H1 (cell line): ENCODE measurements around the gene ATP9B. TPM values are rescaled to one million over a fixed set of nuclear protein-coding genes. Genes with fewer than 3 reads are reported as not detected.

Experiments
- CTCF ChIA-PET: fragments of 300-600 bp; sonication (Branson Sonifier 250); formaldehyde crosslinking; loops from one replicate; lab custom pipeline; 2021; ENCODE audit not compliant: partially characterized antibody; lab: Charles Lee
- POLR2A ChIA-PET: fragments of 300-600 bp; sonication (Branson Sonifier 250); formaldehyde crosslinking; loops from one replicate; lab custom pipeline; 2021; ENCODE audit warnings: inconsistent platforms; ENCODE audit not compliant: partially characterized antibody; lab: Charles Lee
- DNase-seq, 2 experiments: peaks; one replicate each; pipeline versions ENCODE4 v3.0.0 to v3.0.0-alpha.2; 2010 to 2022; ENCODE audit warnings: low spot score in 2 of 2, low read depth in 1 of 2, mixed read lengths in 1 of 2
- FAIRE-seq: peaks from 2 replicates; lab custom pipeline; 2011; peaks lifted over from hg19 to GRCh38; lab: Jason Lieb, UNC
- H2AFZ ChIP-seq: 2 replicates; pipeline ENCODE4 v1.8.1; 2012; ENCODE audit warnings: low read length, inconsistent platforms
- H2AK5ac ChIP-seq: 2 replicates; pipeline ENCODE4 v1.6.1; 2013; ENCODE audit warnings: low read depth, low read length
- H2BK120ac ChIP-seq: replicated peaks from 2 replicates; pipeline ENCODE3; 2013; ENCODE audit warnings: low read depth, low read length, inconsistent platforms
- H2BK12ac ChIP-seq: 2 replicates; pipeline ENCODE4 v1.6.1; 2013; ENCODE audit warnings: low read depth, low read length
- H2BK15ac ChIP-seq: 2 replicates; pipeline ENCODE4 v1.6.1; 2013; ENCODE audit warnings: low read length
- H2BK20ac ChIP-seq: 2 replicates; pipeline ENCODE4 v1.6.1; 2013; ENCODE audit warnings: low read length
- H2BK5ac ChIP-seq: 2 replicates; pipeline ENCODE4 v1.6.1; 2013; ENCODE audit warnings: low read depth, low read length
- H3K14ac ChIP-seq: 2 replicates; pipeline ENCODE4 v1.6.1; 2013; ENCODE audit warnings: inconsistent platforms; ENCODE audit not compliant: insufficient read length
- H3K18ac ChIP-seq: 2 replicates; pipeline ENCODE4 v1.6.1; 2013; ENCODE audit warnings: low read length; ENCODE audit errors: extremely low read depth
- H3K23ac ChIP-seq: 2 replicates; pipeline ENCODE4 v1.6.1; 2013; ENCODE audit warnings: inconsistent platforms; ENCODE audit not compliant: insufficient read length
- H3K23me2 ChIP-seq: 2 replicates; pipeline ENCODE4 v1.6.1; 2013; ENCODE audit warnings: low read depth, low read length
- H3K27ac ChIP-seq: 2 replicates; pipeline ENCODE4 v1.6.1; 2011; ENCODE audit warnings: low read depth, low read length, inconsistent platforms
- H3K27me3 ChIP-seq, 4 experiments: replicated peaks in 1 of 4; 1 replicate in 1 of 4; 2 replicates in 3 of 4; pipeline versions ENCODE4 v1.6.1 to v1.8.1; 2011 to 2013; ENCODE audit warnings: low read length in 3 of 4, mild to moderate bottlenecking in 3 of 4, inconsistent platforms in 2 of 4, mixed read lengths in 2 of 4, moderate library complexity in 1 of 4; ENCODE audit not compliant: control insufficient read depth in 3 of 4, insufficient read depth in 3 of 4; ENCODE audit errors: extremely low read depth in 1 of 4
- H3K36me3 ChIP-seq, 4 experiments: 2 replicates each; pipeline versions ENCODE4 v1.6.1 to v1.8.1; 2011 to 2013; ENCODE audit warnings: mild to moderate bottlenecking in 4 of 4, low read length in 3 of 4, moderate library complexity in 2 of 4, control low read depth in 1 of 4, inconsistent platforms in 1 of 4; ENCODE audit not compliant: insufficient read depth in 4 of 4, control insufficient read depth in 2 of 4
- H3K4ac ChIP-seq: replicated peaks from 2 replicates; pipeline ENCODE3; 2013; ENCODE audit warnings: low read length, low read depth, mixed read lengths, inconsistent platforms; ENCODE audit not compliant: insufficient read length
- H3K4me1 ChIP-seq, 4 experiments: replicated peaks in 1 of 4; 1 replicate in 1 of 4; 2 replicates in 3 of 4; pipeline versions ENCODE4 v1.6.1 to v1.8.1; 2011 to 2013; ENCODE audit warnings: low read length in 3 of 4, inconsistent platforms in 2 of 4, mixed read lengths in 1 of 4; ENCODE audit not compliant: insufficient read depth in 4 of 4, control insufficient read depth in 3 of 4
- H3K4me2 ChIP-seq, 2 experiments: 2 replicates each; pipeline versions ENCODE4 v1.6.1 to v1.8.1; 2011 to 2013; ENCODE audit warnings: low read depth in 2 of 2, low read length in 2 of 2, control low read depth in 1 of 2, inconsistent platforms in 1 of 2, mild to moderate bottlenecking in 1 of 2; ENCODE audit not compliant: insufficient read depth in 1 of 2
- H3K4me3 ChIP-seq, 4 experiments: fragments of 200-600, 300-600 bp in 1 of 4; sonication (generic), shearing (Covaris generic), sonication (Bioruptor Twin) in 1 of 4; 2 replicates each; pipeline versions ENCODE4 v1.5.1 to v1.8.1; 2011 to 2016; ENCODE audit warnings: low read length in 4 of 4, low read depth in 3 of 4, control low read depth in 2 of 4, inconsistent platforms in 2 of 4, mild to moderate bottlenecking in 2 of 4, mixed read lengths in 1 of 4, moderate library complexity in 1 of 4; ENCODE audit not compliant: insufficient read depth in 2 of 4; ENCODE audit errors: extremely low read depth in 1 of 4
- H3K56ac ChIP-seq: replicated peaks from 2 replicates; pipeline ENCODE3; 2013; ENCODE audit warnings: low read depth, mild to moderate bottlenecking, mixed read lengths, low read length, inconsistent platforms; ENCODE audit not compliant: insufficient read length
- H3K79me1 ChIP-seq: 2 replicates; pipeline ENCODE4 v1.6.1; 2013; ENCODE audit warnings: low read depth, low read length, control low read depth
- H3K79me2 ChIP-seq, 2 experiments: 2 replicates each; pipeline versions ENCODE4 v1.6.1 to v1.8.1; 2012 to 2013; ENCODE audit warnings: low read length in 2 of 2, mild to moderate bottlenecking in 2 of 2, inconsistent platforms in 1 of 2; ENCODE audit not compliant: insufficient read depth in 2 of 2, control insufficient read depth in 1 of 2
- H3K9ac ChIP-seq, 4 experiments: replicated peaks in 1 of 4; 1 replicate in 1 of 4; 2 replicates in 3 of 4; pipeline versions ENCODE4 v1.6.1 to v1.8.1; 2011 to 2013; ENCODE audit warnings: low read depth in 3 of 4, low read length in 3 of 4, control low read depth in 2 of 4, mild to moderate bottlenecking in 2 of 4, moderate library complexity in 2 of 4, inconsistent platforms in 1 of 4; ENCODE audit errors: extremely low read depth in 1 of 4
- H3K9me3 ChIP-seq, 2 experiments: 2 replicates each; pipeline versions ENCODE4 v1.6.1 to v1.8.1; 2012 to 2013; ENCODE audit warnings: mild to moderate bottlenecking in 2 of 2, moderate library complexity in 2 of 2, control low read depth in 1 of 2, inconsistent platforms in 1 of 2, low read depth in 1 of 2, low read length in 1 of 2, mixed read lengths in 1 of 2; ENCODE audit not compliant: insufficient read depth in 2 of 2
- H4K20me1 ChIP-seq, 2 experiments: replicated peaks in 1 of 2; 2 replicates each; pipeline versions ENCODE3 to v1.8.1; 2011 to 2013; ENCODE audit warnings: inconsistent platforms in 2 of 2, low read length in 2 of 2, mild to moderate bottlenecking in 1 of 2; ENCODE audit not compliant: insufficient read depth in 2 of 2, control insufficient read depth in 1 of 2
- H4K5ac ChIP-seq: 2 replicates; pipeline ENCODE4 v1.6.1; 2013; ENCODE audit warnings: low read length, low read depth, mixed read lengths, inconsistent platforms; ENCODE audit not compliant: insufficient read length
- H4K8ac ChIP-seq: 2 replicates; pipeline ENCODE4 v1.8.0; 2013; ENCODE audit warnings: mild to moderate bottlenecking, moderate library complexity, low read length, inconsistent platforms; ENCODE audit not compliant: insufficient read depth; ENCODE audit errors: extremely low read depth
- H4K91ac ChIP-seq: replicated peaks from 2 replicates; pipeline ENCODE3; 2013; ENCODE audit warnings: low read length, mixed read lengths, inconsistent platforms; ENCODE audit not compliant: insufficient read length
- CREB1 ChIP-seq: IDR thresholded peaks from 2 replicates; pipeline ENCODE4 v1.6.1; 2012; ENCODE audit warnings: inconsistent platforms
- EP300 ChIP-seq, 2 experiments: IDR thresholded peaks; 1 replicate in 1 of 2; 2 replicates in 1 of 2; pipeline ENCODE4 v1.6.1; 2011 to 2012; ENCODE audit warnings: low read depth in 2 of 2, low read length in 2 of 2, mild to moderate bottlenecking in 2 of 2, borderline replicate concordance in 1 of 2, inconsistent platforms in 1 of 2, moderate library complexity in 1 of 2
- JUN ChIP-seq: IDR thresholded peaks from 2 replicates; pipeline ENCODE4 v1.6.1; 2011; ENCODE audit warnings: low read depth, mild to moderate bottlenecking, improper control_type of control experiment, low read length
- NANOG ChIP-seq: IDR thresholded peaks from 2 replicates; pipeline ENCODE4 v1.6.1; 2011; ENCODE audit warnings: low read length, low read depth, mild to moderate bottlenecking, inconsistent platforms; ENCODE audit not compliant: insufficient read depth, poor library complexity, severe bottlenecking
- POLR2A ChIP-seq, 2 experiments: IDR thresholded peaks; 1 replicate in 1 of 2; 2 replicates in 1 of 2; pipeline ENCODE4 v1.6.1; 2011; ENCODE audit warnings: low read depth in 2 of 2, low read length in 2 of 2, mild to moderate bottlenecking in 2 of 2; ENCODE audit errors: control extremely low read depth in 1 of 2
- SIN3A ChIP-seq, 2 experiments: IDR thresholded peaks in 1 of 2; conservative IDR thresholded peaks in 1 of 2; 2 replicates each; pipeline ENCODE4 v1.6.1; 2011 to 2012; ENCODE audit warnings: low read length in 2 of 2, improper control_type of control experiment in 1 of 2, low read depth in 1 of 2, mild to moderate bottlenecking in 1 of 2
- SIRT6 ChIP-seq: IDR thresholded peaks from one replicate; pipeline ENCODE4 v1.7.1; 2012; ENCODE audit warnings: low read length, inconsistent platforms
- SIX5 ChIP-seq: IDR thresholded peaks from 2 replicates; pipeline ENCODE4 v1.6.1; 2011; ENCODE audit warnings: mild to moderate bottlenecking, low read depth, low read length
- SP1 ChIP-seq: IDR thresholded peaks from 2 replicates; pipeline ENCODE4 v1.6.1; 2011; ENCODE audit warnings: low read depth, low read length
- SP2 ChIP-seq: IDR thresholded peaks from 2 replicates; pipeline ENCODE4 v1.6.1; 2012; ENCODE audit warnings: mild to moderate bottlenecking, low read length, inconsistent platforms
- TBP ChIP-seq: IDR thresholded peaks from 2 replicates; pipeline ENCODE4 v1.6.1; 2011; ENCODE audit warnings: low read depth, low read length, improper control_type of control experiment
- YY1 ChIP-seq: IDR thresholded peaks from 2 replicates; pipeline ENCODE4 v1.6.1; 2011; ENCODE audit warnings: low read depth, mild to moderate bottlenecking, low read length
- WGBS, 2 experiments: shearing (Covaris generic) in 1 of 2; methylation state at CpG; one replicate each; pipeline versions ENCODE4 v1.1.6 to v1.1.7; 2013 to 2015; ENCODE audit warnings: low lambda C conversion rate in 2 of 2, mixed read lengths in 2 of 2, inconsistent platforms in 1 of 2, low coverage in 1 of 2, missing lambda C conversion rate in 1 of 2; ENCODE audit not compliant: insufficient replicate concordance in 2 of 2, insufficient coverage in 1 of 2, insufficient read length in 1 of 2; ENCODE audit errors: extremely low coverage in 1 of 2, missing lambda C conversion rate in 1 of 2; 5-methylcytosine and 5-hydroxymethylcytosine counted together
- polyA plus RNA-seq, 7 experiments: library from polyadenylated mRNA; depleted of rRNA in 3 of 7; stranded (reverse) in 5 of 7; unstranded in 2 of 7; fragments of >200 nt in 5 of 7; fragments of 200-250 nt in 2 of 7; gene quantifications; 1 replicate in 5 of 7; 2 replicates in 1 of 7; 4 replicates in 1 of 7; pipeline versions ENCODE4 v1.2.1 to v1.2.3, GENCODE V29; 2011 to 2013; ENCODE audit warnings: missing spikeins in 2 of 7, mixed read lengths in 2 of 7
- total RNA-seq: library from RNA; stranded (reverse); fragmentation: NEBNext Ultra II Directional; extraction: Animal tissue kit (Norgen Biotek cat#: 25700); gene quantifications from 2 replicates; pipeline ENCODE4 v1.2.1, GENCODE V29; 2021
- TF ChIP-seq, protein P1 (sequence below), 3 experiments: IDR thresholded peaks; 1 replicate in 2 of 3; 2 replicates in 1 of 3; pipeline versions ENCODE4 v1.5.1 to v1.6.1; 2011; ENCODE audit warnings: low read length in 3 of 3, mild to moderate bottlenecking in 3 of 3, inconsistent platforms in 2 of 3, low read depth in 1 of 3, moderate library complexity in 1 of 3; ENCODE audit not compliant: insufficient read depth in 1 of 3; ENCODE audit errors: control extremely low read depth in 1 of 3

The ATP9B gene
- total and polyA plus RNA-seq, 2 of the 8 experiments (the other 6 are each of a cell fraction or from before 2014, with no cell fraction given), result 15.1 to 21.7 TPM

DNA sequence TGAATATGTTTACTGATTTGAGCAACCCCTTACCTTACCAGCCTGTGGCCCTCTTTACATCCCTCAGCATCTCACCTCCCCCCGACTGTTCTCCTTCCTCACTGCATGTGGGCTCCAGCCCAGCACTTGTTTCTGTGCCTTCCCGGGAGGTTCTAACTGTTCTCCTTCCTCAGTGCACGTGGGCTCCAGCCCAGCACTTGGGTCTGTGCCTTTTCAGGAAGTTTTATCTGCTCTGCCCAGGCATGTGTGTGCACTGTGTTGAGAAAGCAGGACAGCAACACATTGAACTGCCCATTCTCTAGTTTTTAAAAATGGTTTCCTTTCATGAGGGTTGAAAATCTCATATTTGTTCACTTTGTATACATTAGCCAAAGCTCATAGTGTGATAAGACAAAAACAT is 158.4 kb downstream of the ATP9B start:
- no peaks in the 10 kb centered on the region for H3K4me1 ChIP-seq
- no peak overlapping the region for H3K4me2 ChIP-seq
- no peak overlapping the region for H3K14ac ChIP-seq
- WGBS, 2 experiments, result 95% methylated on average over 3 of the region's 3 CpGs; no CpG with 5 or more reads in 1 of the 2 experiments
- H3K36me3 ChIP-seq, result no peaks in the 10 kb centered on the region
- no peak overlapping the region for H2BK120ac ChIP-seq
- H4K5ac ChIP-seq, result no peak overlapping the region
- H4K8ac ChIP-seq, result no peak overlapping the region; the same call in 1 of the 2 replicates
- peaks cover 0 to 2% of the 10 kb centered on the region in 2 experiments for H4K20me1 ChIP-seq
- no peaks in the 10 kb centered on the region for H3K79me1 ChIP-seq
- DNase-seq (no peak), FAIRE-seq (no peak)
- H3K9ac ChIP-seq, result no peak overlapping the region
- no peak overlapping the region for H2BK15ac ChIP-seq
- H2AFZ ChIP-seq, result no peak overlapping the region
- no peak overlapping the region for H2AK5ac ChIP-seq
- ChIA-PET POLR2A (no interaction called here), CTCF (no interaction called here)
- H4K91ac ChIP-seq, result no peak overlapping the region
- no peaks in the 10 kb centered on the region for H3K27me3 ChIP-seq
- no peak overlapping the region for H3K23ac ChIP-seq
- no peak overlapping the region for H3K18ac ChIP-seq
- no peak overlapping the region for H3K4ac ChIP-seq
- no peak overlapping the region for H3K4me3 ChIP-seq
- H3K56ac ChIP-seq, result no peak overlapping the region
- H2BK20ac ChIP-seq, result no peak overlapping the region
- H2BK12ac ChIP-seq, result no peak overlapping the region
- H3K79me2 ChIP-seq, result no peaks in the 10 kb centered on the region
- H3K27ac ChIP-seq, result no peak overlapping the region
- no peaks in the 10 kb centered on the region for H3K9me3 ChIP-seq
- H3K23me2 ChIP-seq, result no peaks in the 10 kb centered on the region; the same call in 1 of the 2 replicates
- no peak overlapping the region for H2BK5ac ChIP-seq
- TF ChIP-seq JUN, result no peak
- no peak for TF ChIP-seq SP1
- no peak for TF ChIP-seq NANOG
- TF ChIP-seq POLR2A (IDR thresholded peaks at IDR 0.05; ENCODE audit: control extremely low read depth in 1 of 2, low read depth in 2 of 2, low read length in 2 of 2), result no peak
- TF ChIP-seq SIX5, result no peak
- TF ChIP-seq, protein P1, sequence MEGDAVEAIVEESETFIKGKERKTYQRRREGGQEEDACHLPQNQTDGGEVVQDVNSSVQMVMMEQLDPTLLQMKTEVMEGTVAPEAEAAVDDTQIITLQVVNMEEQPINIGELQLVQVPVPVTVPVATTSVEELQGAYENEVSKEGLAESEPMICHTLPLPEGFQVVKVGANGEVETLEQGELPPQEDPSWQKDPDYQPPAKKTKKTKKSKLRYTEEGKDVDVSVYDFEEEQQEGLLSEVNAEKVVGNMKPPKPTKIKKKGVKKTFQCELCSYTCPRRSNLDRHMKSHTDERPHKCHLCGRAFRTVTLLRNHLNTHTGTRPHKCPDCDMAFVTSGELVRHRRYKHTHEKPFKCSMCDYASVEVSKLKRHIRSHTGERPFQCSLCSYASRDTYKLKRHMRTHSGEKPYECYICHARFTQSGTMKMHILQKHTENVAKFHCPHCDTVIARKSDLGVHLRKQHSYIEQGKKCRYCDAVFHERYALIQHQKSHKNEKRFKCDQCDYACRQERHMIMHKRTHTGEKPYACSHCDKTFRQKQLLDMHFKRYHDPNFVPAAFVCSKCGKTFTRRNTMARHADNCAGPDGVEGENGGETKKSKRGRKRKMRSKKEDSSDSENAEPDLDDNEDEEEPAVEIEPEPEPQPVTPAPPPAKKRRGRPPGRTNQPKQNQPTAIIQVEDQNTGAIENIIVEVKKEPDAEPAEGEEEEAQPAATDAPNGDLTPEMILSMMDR (IDR thresholded peaks at IDR 0.05; ENCODE audit: control extremely low read depth in 1 of 3, insufficient read depth in 1 of 3, low read depth in 1 of 3, low read length in 3 of 3), result no peak
- TF ChIP-seq SIRT6, result no peak
- TF ChIP-seq SP2, result no peak
- TF ChIP-seq CREB1, result no peak
- no peak for TF ChIP-seq EP300 (IDR thresholded peaks at IDR 0.05; ENCODE audit: borderline replicate concordance in 1 of 2, low read depth in 2 of 2, low read length in 2 of 2)
- TF ChIP-seq YY1, result no peak
- TF ChIP-seq TBP, result no peak
- no peak for TF ChIP-seq SIN3A (conservative IDR thresholded peaks at IDR 0.05 in 1 of 2, IDR thresholded peaks at IDR 0.05 in 1 of 2; ENCODE audit: low read depth in 1 of 2, low read length in 2 of 2)
